Lung microvascular endothelial cell (primary cell): ENCODE results near the gene RGS18. TPM values are rescaled to one million over a fixed set of nuclear protein-coding genes. Genes with fewer than 3 reads are reported as not detected.
A peak's percentile ranks its signal among the peaks of the same experiment; 100 is the strongest.
"Not testable (repeated sequence)": the region's sequence is repeated elsewhere in the genome, so short reads cannot be mapped to it uniquely, and the experiment has no call there.

Experiments used
- DNase-seq, 2 donors: peaks; one replicate each; pipeline versions ENCODE4 v3.0.0 to v3.0.0-alpha.2; 2010; ENCODE audit warnings: low read depth in 2 of 2
- total RNA-seq: library from RNA; depleted of rRNA; stranded (reverse); fragments of >200 nt; gene quantifications from 2 replicates; pipeline ENCODE4 v1.2.1, GENCODE V29; 2014

The RGS18 gene
- total RNA-seq: not detected in 2 replicates

GRCh38 chr1:192158181-192158580 is at the start of gene RGS18:
Gene RGS18, plus strand, starts transcription at chr1:192158462. Its CDS starts 176 bp downstream, at chr1:192158638.
- DNase-seq: no peak

DNA sequence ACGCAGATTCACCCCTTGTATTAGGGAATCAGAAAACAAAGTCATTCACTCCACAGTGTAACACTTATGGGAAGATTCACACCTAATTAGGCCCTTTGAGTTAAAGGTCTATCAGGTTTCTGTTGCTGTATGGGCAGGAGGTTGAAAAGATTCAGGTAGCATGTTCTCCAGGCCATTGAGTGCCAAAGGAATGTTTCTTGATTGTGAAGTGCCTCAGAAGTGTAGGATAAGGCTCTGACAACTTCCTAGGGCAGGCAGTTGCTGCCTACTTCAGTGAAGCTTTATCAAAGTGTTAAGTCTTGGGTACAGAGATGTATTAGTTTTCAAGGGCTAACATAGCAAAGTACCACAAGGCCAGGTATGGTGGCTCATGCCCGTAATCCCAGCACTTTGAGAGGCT is 48.7 kb upstream of the RGS18 start:
- DNase-seq: no peak

DNA sequence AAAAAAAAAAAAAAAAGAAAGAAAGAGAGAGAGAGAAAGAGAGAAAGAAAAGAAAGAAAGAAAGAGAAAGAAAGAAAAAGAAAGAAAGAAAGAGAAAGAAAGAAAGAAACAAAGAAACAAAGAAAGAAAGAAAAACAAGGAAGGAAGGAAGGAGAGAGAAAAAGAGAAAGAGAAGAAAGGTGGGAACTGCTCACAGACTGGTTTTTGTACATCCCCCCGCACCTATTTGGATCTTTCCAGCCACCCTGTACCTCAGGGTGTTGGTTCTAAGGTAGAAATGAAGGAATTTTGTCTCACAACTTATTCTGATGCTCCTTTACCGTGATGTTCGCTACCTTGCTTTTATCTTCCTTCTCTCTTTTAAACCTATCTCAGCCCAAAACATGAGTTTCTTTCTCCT is 43.3 kb upstream of the RGS18 start:
- no peak for DNase-seq

DNA sequence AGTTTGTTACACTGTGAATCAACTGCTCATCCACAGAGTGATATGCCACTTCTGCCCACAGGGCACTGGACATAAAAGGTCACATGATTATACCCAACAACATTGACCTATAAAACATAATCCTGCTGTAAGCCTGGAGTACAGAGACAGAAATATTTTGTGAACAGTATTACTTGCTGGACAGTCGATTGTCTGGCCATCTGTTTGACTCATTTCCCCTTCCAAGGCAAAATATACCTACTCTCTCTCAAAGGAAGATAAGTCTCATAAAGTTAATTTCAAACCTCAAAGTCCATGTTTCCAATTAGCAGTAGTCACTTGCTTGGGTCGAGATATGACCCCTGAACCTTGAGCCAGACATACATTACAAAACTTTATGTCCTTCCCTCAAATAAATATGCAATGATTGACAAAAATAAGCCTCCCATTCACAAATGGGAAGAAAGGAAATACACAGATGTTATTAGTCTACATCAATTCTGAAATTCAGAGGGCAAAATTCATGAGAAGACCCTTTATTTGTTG is 39.3 kb upstream of the RGS18 start:
- DNase-seq: peak in 1 of 2 donors; percentile 50

DNA sequence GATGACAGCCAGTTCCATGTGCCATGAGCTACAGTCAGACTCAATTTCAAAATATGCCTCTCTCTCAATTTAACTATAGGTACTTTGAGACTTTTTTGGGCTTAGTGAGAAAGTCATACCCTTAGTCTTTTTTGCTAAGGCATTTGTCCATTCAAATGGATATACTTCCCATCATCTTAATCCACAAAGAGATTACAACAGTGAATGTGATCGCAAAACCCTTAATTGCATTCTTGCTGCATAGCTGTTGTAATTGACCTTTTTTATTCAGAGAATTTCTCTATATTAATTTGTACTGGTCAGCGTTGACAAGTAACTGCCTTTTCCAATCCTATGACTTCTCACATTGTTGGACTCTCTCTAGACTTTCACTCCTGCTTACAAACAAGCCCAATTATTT is 38.6 kb upstream of the RGS18 start:
- DNase-seq: no peak

DNA sequence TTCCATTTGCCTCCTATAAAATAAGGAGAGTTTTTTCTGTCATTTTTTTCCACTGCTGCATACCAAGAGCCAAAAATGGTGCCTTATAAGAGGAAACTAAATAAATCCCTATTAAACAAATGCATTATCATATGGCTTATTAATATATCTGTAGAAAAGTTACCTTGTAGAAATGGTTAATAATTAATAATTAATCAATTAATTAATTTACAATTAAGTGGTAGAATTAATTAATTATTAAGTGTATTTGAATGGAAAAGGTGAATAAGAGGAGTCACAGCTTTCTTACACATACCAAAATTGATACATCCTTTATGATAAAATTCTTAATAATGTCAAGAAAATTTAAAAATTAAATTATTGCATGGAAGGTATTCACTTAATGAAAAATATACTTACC is 35.6 kb upstream of the RGS18 start:
- DNase-seq: no peak

- no peak for DNase-seq
These were observed 35.0 kb upstream of the RGS18 start for GRCh38 chr1:192123212-192123611.

DNA sequence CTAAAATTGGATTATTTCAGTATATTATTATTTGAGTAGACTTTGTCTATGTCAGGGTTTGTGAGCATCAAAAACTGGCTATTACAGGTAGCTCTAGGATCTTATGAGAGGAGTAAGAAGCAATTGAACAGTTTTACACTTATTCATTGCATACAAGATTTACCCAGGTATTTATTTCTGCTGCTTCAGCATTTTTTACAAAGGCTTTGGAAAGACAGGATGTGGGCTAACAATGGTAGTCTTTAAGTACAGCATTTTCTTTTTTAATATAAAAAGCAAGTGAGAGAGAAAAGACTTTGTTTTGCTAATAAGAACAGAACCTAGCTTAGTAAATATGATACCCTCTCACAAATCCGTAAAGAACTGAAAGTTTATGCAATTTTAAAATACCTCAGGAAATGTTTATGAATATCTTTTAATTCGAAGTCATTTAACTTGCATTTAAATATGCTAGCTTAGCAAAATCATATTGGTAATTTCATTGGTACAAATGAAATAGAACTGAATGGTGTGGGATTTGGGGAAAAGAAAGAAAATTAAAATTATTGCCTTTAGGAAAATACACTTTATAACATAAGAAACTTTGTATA is 32.1 kb upstream of the RGS18 start:
- DNase-seq: no peak

DNA sequence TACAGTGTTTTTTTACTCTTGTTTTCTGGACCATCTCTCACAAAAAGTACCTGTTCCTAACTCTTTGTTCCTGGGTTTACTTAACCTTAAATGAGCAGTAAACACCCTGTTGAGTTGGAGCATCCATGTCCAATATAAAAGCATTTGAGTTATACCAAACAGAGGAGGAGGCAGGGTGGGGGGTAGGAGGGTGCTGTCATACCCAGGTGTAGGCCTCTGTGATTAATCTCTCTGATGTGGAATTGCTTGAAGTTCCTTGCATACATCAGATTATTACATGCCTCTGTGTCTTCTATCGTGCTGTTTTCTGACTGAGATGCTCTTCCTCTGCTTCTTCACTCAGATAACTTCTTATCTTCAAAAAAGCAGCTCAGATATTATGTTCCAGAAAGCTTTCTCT is 28.1 kb upstream of the RGS18 start:
- no peak for DNase-seq

DNA sequence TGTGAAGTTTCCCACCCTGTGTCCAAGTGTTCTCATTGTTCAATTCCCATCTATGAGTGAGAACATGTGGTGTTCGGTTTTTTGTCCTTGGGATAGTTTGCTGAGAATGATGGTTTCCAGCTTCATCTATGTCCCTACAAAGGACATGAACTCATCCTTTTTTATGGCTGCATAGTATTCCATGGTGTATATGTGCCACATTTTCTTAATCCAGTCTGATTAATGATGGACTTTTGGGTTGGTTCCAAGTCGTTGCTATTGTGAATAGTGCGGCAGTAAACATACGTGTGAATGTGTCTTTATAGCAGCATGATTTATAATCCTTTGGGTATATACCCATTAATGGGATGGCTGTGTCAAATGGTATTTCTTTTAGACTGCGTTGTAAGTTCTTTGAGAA is 27.4 kb upstream of the RGS18 start:
- DNase-seq: not testable (repeated sequence)

GRCh38 chr1:192131914-192132313 is 26.3 kb upstream of the RGS18 start:
- peak; percentile 3 to 31 for DNase-seq

DNA sequence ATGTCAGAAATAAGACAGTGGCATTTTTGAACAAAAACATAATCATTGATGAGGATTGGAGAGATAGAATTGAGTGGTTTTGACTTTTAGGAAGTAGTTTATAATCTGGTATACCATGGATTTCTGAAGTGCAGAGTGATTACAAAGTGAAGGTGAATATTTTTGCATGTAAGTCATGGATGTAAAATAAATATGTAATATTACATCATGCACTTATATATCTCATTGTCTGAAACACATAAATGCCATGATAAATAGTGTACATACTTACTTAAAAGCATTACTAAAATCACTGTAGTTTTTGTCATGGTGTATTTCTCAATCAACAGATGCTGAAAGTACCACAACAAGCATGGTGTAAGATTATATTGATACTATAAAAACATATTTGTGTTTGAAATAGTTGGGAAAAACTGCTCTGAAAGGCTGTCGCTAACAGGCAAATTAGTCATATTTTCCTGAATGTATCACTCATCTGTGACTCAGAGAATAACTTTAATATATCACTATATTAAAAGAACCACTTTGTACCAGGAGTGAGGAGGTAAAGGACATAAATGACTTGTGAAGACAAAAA is 24.8 kb upstream of the RGS18 start:
- DNase-seq: peak; percentile 9 to 52

DNA sequence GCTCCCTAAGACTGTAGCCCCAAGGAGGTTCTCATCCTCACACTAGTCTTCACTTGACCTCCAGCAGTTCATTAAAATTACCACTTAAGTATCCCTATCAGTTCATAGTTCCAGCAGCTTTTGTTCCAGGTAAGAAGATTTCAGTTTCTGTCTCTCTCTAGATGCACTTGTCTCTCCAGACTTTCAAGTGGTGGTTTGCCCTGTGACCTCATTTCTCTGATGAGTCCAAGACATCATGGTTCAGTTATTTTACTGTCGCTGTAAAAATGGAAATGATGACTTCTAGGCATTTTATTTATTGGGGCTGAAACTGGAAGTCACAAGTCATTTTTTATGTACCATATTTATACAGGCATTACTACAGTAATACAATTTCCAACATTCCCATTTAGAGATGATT is 17.9 kb upstream of the RGS18 start:
- no peak for DNase-seq

DNA sequence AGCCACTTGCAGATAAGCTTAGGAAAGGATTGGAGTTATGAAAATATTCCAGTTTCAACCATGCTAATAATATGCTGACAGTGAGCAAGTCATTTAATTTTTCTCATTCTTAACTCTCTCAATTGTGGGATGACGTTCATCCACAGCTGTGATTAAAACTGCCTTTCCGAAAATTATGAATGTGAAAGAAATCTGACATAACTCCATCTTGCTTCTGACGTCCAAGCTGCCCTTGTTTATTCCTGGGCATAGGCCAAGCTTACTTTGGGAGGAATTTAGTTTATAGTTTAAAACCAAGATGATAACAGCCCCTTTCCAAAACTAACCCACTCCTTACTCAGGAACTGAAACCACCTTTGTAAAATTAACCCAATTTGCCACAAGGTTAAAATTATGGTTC is 11.0 kb upstream of the RGS18 start:
- DNase-seq: no peak

GRCh38 chr1:192147696-192148095 is 10.6 kb upstream of the RGS18 start:
- DNase-seq: no peak

GRCh38 chr1:192151176-192151575 is 7.1 kb upstream of the RGS18 start:
- DNase-seq: no peak

GRCh38 chr1:192153276-192153675 is 5.0 kb upstream of the RGS18 start:
- DNase-seq: peak in 1 of 2 donors; percentile 37

- no peak for DNase-seq
These were observed 1.2 kb upstream of the RGS18 start for GRCh38 chr1:192157067-192157466.

GRCh38 chr1:192159014-192159413 is 752 bp downstream of the RGS18 start:
- no peak for DNase-seq

DNA sequence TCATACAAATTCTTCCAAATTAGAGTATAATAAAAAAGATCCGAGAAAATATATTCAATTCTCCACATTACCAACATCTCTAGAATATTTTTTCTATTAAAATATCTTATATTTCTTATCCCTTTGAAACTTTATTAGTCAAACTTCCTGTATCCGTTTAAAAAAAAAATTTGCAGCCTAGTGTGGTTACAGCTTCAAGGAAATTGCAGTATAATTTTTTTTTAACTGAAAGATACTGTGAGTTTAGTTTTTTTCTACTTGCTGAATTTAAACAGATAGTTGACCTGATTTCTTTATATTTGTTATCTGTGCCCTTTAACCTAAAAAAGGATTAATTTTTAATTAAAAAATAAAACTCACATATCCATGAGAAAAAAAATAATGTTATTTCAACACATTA is 1.5 kb downstream of the RGS18 start:
- DNase-seq: peak in 1 of 2 donors; percentile 54

DNA sequence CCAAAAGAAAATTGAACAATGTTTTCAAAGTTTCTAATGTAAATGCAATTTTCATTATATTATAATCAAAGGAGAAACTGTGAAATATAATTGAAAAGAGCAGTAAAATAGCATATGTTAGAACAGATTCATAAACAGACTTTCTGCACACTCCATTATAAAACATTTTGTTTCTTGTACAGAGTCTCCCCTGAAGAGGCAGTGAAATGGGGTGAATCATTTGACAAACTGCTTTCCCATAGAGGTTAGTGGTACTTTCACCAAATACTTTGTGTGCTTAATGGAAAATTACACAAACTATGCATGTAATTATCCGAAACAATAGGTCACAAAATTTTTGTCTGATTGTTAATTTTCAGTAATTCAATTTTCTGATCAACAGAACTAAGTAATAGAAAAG is 1.9 kb downstream of the RGS18 start:
- DNase-seq: no peak

DNA sequence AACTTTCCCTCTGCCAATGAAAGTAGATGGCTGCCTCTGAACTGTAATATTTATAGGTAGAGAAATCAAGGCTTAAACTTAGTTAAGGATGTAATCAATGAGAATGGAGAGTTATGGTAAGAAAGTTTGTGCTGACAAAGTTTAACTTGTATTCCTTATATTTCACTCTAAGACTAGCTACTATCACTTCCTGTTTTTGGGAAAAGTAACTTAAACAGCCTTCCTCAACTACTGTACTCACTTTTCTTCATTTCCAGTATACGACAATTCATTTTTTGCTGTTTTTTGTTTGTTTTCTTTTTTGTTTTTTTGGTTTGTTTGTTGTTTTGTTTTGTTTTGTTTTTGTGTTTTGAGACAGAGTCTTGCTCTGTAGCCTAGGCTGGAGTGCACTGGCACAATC is 3.7 kb downstream of the RGS18 start:
- no peak for DNase-seq

DNA sequence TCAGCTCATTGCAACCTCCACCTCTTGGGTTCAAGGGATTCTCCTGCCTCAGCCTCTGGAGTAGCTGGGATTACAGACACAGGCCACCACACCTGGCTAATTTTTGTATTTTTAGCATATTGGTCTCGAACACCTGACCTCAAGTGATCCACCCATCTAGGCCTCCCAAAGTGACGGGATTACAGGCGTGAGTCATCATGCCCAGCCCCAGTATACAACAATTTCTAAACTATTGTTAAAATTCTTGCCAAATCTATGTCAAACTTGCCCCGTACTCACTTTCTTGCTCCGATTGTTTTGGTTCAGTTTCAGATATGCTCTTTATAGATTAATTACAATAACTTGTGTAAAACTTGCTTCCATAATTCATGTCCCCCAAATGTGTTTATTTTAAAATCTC is 4.1 kb downstream of the RGS18 start:
- no peak for DNase-seq

DNA sequence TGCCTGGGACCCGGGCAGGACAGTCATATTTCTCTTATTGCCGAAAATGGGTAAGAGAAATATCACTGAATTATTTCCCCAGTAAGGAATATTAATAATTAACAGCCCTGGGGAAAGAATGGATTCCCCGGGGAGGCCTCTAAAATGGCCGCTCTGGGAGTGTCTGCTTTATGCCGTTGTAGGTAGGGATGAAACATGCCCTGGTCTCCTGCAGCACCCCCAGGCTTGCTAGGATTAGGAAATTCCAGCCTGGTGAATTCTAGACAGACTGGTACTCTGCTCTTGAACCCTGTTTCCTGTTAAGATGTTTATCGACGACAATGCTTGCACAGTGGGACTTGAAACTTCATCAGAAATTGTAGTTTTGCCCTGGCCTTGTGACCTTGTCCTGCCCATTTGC is 6.7 kb downstream of the RGS18 start:
- not testable (repeated sequence) for DNase-seq
